Measurements from ENCODE around the gene ARHGAP10.
A peak's percentile ranks its signal among the peaks of the same experiment; 100 is the strongest.

The ARHGAP10 gene

DNA sequence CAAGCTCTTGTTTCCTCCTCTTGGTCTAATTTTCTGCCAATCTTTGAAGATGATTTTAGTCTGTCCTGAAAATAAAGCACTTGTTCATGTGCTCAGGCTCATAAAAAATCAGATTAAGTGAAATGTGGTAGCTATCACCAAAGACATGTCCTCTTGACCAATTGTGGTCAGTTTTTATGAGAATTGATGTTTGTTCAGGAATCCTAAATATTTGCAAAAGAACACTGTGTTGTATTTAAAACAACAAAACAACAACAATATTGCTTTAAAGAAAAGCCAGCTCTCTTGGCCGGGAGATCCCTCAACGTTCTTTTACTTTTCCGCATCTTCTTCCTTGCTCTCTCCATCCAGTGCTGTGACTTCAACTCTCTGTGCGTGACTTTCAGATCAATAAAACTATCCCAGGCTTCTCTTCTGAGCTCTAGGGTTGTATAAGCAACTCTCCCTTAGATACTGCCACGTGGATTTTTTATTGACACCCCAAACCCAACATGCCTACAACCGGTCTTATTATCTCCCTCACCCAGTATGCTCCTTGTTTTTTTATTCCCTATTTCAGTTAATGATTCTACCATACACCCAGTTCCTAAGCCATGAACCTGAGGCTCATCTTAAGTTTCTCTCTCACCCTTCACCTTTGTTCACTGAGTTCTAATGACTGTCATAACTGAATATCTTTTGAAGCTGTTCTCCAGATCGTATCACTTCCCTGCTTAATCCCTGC, 309.9 kb downstream of the ARHGAP10 start:
- no peak overlapping the region for H3K4me3 ChIP-seq (ENCODE audit: low read depth, low read length)
- no peak for TF ChIP-seq MYC (IDR thresholded peaks at IDR 0.05; ENCODE audit: low read depth, low read length)
- TF ChIP-seq POLR2A (IDR thresholded peaks at IDR 0.05; ENCODE audit: extremely low read depth, insufficient read length): no peak
- TF ChIP-seq, protein P1, sequence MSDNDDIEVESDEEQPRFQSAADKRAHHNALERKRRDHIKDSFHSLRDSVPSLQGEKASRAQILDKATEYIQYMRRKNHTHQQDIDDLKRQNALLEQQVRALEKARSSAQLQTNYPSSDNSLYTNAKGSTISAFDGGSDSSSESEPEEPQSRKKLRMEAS (IDR thresholded peaks at IDR 0.05; ENCODE audit: low read depth, low read length): no peak
- TF ChIP-seq, protein P2, sequence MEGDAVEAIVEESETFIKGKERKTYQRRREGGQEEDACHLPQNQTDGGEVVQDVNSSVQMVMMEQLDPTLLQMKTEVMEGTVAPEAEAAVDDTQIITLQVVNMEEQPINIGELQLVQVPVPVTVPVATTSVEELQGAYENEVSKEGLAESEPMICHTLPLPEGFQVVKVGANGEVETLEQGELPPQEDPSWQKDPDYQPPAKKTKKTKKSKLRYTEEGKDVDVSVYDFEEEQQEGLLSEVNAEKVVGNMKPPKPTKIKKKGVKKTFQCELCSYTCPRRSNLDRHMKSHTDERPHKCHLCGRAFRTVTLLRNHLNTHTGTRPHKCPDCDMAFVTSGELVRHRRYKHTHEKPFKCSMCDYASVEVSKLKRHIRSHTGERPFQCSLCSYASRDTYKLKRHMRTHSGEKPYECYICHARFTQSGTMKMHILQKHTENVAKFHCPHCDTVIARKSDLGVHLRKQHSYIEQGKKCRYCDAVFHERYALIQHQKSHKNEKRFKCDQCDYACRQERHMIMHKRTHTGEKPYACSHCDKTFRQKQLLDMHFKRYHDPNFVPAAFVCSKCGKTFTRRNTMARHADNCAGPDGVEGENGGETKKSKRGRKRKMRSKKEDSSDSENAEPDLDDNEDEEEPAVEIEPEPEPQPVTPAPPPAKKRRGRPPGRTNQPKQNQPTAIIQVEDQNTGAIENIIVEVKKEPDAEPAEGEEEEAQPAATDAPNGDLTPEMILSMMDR (IDR thresholded peaks at IDR 0.05; ENCODE audit: low read depth, low read length): no peak
- DNase-seq (ENCODE audit: low read depth): no peak

DNA sequence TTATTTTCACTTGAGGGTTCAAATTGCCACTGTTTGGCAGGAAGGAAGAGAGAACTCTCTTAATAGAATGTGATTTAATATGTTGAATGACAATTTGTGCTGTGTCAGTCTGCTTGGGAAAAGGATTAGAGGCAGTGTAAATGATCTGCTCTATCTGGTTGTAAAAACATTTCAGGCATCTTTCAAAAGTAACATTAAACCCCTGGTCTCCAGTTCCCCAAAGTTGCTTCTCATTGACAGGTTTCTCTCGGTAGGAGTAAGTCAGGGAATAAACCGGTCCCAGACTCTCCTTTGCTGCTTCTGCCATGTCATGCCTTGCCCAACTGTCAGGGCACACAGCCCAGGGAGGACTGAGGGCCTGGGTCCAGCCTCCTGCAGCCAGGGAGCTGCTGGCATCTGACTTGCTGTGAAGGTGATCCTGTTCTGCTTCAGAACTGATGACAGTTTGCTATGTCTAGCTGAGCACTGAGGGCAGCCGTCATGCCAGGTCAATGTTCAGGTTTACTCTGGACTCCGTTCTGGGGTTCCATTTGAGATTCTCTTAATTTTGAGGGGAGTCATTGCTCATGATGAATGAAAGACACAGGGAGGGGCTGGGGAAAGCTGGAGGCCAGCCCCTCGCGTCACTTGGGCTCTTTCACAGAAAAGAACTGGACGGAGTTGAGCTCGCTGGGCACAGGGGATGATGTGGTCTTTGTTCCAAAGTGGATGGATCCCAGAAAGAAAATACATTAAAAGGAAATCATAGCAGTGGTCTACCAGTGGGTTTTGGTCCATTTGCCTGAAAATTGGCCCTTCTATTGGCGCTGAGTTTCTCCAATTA, 312.4 kb downstream of the ARHGAP10 start:
- no peak for DNase-seq (ENCODE audit: low read depth)
- TF ChIP-seq MYC (IDR thresholded peaks at IDR 0.05; ENCODE audit: low read depth, low read length) (no peak), POLR2A (IDR thresholded peaks at IDR 0.05; ENCODE audit: extremely low read depth, insufficient read length) (no peak)
- TF ChIP-seq, protein P2 (IDR thresholded peaks at IDR 0.05; ENCODE audit: low read depth, low read length): no peak
- TF ChIP-seq, protein P1 (IDR thresholded peaks at IDR 0.05; ENCODE audit: low read depth, low read length): no peak
- H3K4me3 ChIP-seq (ENCODE audit: low read depth, low read length): no peak overlapping the region

DNA sequence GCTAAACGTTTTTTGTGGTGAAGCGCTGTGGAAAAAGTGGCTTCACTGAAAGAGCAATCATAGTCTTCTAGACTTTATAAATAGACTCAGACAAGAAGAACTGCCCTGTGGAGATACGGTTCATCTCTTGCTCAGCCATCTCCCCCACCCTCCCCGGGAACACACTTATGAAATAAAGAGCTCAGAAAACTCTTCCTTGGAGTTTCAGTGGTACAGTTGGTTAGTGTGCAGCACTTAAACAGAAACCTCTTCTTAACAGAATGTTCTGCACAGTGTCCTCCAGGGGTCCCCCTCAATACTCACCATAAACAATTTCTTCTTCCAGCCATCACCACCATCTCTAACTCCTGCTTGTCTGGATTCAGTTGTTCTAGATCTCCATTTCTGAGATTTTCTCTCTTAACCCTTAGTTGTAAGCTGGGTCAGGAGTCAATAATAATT, 313.0 kb downstream of the ARHGAP10 start:
- peak; percentile 11 for DNase-seq (ENCODE audit: low read depth)
- TF ChIP-seq, protein P1 (IDR thresholded peaks at IDR 0.05; ENCODE audit: low read depth, low read length): no peak
- TF ChIP-seq, protein P2 (IDR thresholded peaks at IDR 0.05; ENCODE audit: low read depth, low read length): no peak
- TF ChIP-seq POLR2A (IDR thresholded peaks at IDR 0.05; ENCODE audit: extremely low read depth, insufficient read length) (no peak), MYC (IDR thresholded peaks at IDR 0.05; ENCODE audit: low read depth, low read length) (no peak)

DNA sequence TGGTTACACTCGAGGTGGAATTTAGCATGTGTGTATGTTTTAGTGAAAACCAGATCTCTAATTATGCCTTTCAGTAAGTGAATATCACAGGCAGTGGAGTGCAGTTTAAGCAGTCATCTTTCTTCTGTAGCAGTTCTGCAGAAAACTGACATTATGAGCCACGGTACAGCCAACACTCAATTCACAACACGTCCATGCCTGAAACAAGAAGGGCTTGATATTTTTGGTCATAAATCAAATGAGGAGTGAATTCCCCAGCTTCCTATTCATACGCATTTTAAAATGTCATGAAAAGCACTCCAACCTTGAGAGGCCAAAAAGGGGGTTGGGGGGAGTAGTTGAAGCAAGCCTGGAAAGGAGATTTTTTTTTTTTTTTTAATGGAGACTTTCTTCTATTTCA, 316.7 kb downstream of the ARHGAP10 start:
- no peak for DNase-seq (ENCODE audit: low read depth)
- no peak overlapping the region for H3K4me3 ChIP-seq (ENCODE audit: low read depth, low read length)
- TF ChIP-seq MYC (IDR thresholded peaks at IDR 0.05; ENCODE audit: low read depth, low read length) (no peak), POLR2A (IDR thresholded peaks at IDR 0.05; ENCODE audit: extremely low read depth, insufficient read length) (no peak)
- TF ChIP-seq, protein P1 (IDR thresholded peaks at IDR 0.05; ENCODE audit: low read depth, low read length): no peak
- TF ChIP-seq, protein P2 (IDR thresholded peaks at IDR 0.05; ENCODE audit: low read depth, low read length): no peak

More for the DNA sequence above, 313.0 kb downstream of the ARHGAP10 start:
- no peak overlapping the region for H3K4me3 ChIP-seq (ENCODE audit: low read depth, low read length)

DNA sequence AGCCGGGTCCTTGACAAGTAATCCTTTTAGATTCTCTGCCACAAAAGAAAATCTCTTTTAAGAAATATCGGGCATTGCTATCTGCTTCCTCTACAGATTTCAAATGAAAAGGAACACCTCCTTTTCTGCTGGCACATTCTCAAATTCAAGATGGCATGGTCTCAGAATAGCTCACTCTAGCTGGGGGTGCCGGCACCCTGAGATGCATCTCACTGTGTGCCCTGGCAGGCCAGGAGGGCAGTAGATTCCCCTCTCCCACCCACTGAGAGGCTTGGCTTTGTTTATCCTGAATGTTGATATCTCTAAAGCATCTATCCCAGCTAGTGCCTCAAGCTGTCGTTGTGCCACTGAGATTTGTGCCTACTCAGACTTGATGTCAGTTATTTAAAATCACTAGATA, 319.5 kb downstream of the ARHGAP10 start:
- TF ChIP-seq MYC (IDR thresholded peaks at IDR 0.05; ENCODE audit: low read depth, low read length) (no peak), POLR2A (IDR thresholded peaks at IDR 0.05; ENCODE audit: extremely low read depth, insufficient read length) (no peak)
- TF ChIP-seq, protein P1 (IDR thresholded peaks at IDR 0.05; ENCODE audit: low read depth, low read length): no peak
- TF ChIP-seq, protein P2 (IDR thresholded peaks at IDR 0.05; ENCODE audit: low read depth, low read length): no peak
- H3K4me3 ChIP-seq (ENCODE audit: low read depth, low read length): no peak overlapping the region
- DNase-seq (ENCODE audit: low read depth): no peak

All from NB4 (cell line).